ENCODE measurements around the gene ARFGEF2.
"Not testable (repeated sequence)": the region's sequence is repeated elsewhere in the genome, so short reads cannot be mapped to it uniquely, and the experiment has no call there.

Gene ARFGEF2

DNA sequence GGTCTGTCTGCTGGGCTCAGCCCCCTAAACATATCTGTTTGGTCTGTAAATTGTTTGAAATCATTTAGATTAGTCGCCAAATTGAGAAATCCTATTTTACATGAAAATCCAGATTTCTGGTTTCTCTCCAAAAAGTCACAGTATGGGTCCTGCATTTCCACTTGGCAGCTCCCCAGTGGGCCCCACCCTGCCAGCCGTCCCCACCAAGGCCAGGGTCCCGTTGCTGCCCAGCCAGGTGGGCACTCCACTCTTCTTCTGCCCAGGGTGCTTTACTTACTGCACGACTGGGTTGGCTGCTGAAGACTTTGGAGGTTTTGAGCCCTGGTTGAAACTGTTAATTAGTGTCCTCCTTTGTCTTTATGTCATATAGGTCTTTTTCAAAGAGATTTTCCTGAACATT is 50.4 kb downstream of the ARFGEF2 start:
- peaks cover 74% of the 10 kb centered on the region for H3K36me3 Mint-ChIP-seq (ENCODE audit: low read depth)

DNA sequence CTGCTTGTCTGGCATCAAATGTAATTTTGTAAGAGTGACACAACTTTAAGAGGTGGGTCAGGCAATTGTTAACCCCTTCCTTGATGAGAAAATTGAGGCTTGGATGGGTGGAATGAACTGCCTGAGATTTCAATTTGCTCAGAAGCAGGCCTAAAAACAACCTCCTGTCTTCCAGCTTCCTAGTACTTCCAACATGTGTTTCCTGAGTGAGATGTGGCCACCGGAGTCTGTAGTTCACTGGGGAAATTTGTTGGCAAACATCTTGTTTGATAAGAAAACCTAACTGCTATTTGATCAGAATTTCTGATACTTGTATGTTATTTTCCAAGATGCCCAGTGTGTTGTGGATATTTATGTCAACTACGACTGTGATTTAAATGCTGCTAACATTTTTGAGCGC is 51.3 kb downstream of the ARFGEF2 start:
- Mint-ChIP-seq H3K4me3 (no peak overlapping the region), H3K9me3 (no peaks in the 10 kb centered on the region), H3K4me1 (ENCODE audit: low read depth) (no peaks in the 10 kb centered on the region), H3K27ac (no peak overlapping the region), H3K36me3 (ENCODE audit: low read depth) (peaks cover 75% of the 10 kb centered on the region), H3K27me3 (no peaks in the 10 kb centered on the region)

More for the DNA sequence above, 50.4 kb downstream of the ARFGEF2 start:
- Mint-ChIP-seq H3K4me3 (no peak overlapping the region), H3K27me3 (no peaks in the 10 kb centered on the region), H3K9me3 (no peaks in the 10 kb centered on the region), H3K27ac (no peak overlapping the region), H3K4me1 (ENCODE audit: low read depth) (no peaks in the 10 kb centered on the region)

DNA sequence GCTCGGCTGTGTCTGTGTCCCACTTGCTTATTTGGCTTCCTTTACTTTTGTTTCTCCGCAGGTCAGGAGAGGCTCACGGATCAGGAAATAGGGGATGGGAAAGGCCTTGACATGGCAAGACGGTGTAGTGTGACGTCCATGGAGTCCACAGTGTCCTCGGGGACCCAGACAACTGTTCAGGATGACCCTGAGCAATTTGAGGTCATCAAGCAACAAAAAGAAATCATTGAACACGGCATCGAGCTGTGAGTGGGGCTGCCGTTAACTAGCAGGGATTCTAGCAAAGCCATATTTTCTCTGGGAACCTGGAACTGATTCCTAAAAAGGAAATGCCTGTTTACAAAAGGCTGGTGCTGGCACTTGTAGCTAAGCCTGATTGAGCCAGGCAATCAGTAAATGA is 54.4 kb downstream of the ARFGEF2 start:
- Mint-ChIP-seq H3K27ac (no peak overlapping the region), H3K36me3 (ENCODE audit: low read depth) (peaks cover 81% of the 10 kb centered on the region), H3K27me3 (no peaks in the 10 kb centered on the region), H3K9me3 (no peaks in the 10 kb centered on the region), H3K4me3 (no peak overlapping the region), H3K4me1 (ENCODE audit: low read depth) (no peaks in the 10 kb centered on the region)

DNA sequence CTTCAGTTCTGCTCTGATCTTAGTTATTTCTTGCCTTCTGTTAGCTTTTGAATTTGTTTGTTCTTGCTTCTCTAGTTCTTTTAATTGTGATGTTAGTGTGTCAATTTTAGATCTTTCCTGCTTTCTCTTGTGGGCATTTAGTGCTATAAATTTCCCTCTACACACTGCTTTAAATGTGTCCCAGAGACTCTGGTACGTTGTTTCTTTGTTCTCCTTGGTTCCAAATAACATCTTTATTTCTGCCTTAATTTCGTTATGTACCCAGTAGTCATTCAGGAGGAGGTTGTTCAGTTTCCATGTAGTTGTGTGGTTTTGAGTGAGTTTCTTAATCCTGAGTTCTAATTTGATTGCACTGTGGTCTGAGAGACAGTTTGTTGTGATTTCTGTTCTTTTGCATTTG is 58.5 kb downstream of the ARFGEF2 start:
- not testable (repeated sequence) for H3K9me3 Mint-ChIP-seq; H3K27me3 Mint-ChIP-seq; H3K4me1 Mint-ChIP-seq (ENCODE audit: low read depth); H3K4me3 Mint-ChIP-seq; H3K27ac Mint-ChIP-seq
- peaks cover 81% of the 10 kb centered on the region for H3K36me3 Mint-ChIP-seq (ENCODE audit: low read depth)

DNA sequence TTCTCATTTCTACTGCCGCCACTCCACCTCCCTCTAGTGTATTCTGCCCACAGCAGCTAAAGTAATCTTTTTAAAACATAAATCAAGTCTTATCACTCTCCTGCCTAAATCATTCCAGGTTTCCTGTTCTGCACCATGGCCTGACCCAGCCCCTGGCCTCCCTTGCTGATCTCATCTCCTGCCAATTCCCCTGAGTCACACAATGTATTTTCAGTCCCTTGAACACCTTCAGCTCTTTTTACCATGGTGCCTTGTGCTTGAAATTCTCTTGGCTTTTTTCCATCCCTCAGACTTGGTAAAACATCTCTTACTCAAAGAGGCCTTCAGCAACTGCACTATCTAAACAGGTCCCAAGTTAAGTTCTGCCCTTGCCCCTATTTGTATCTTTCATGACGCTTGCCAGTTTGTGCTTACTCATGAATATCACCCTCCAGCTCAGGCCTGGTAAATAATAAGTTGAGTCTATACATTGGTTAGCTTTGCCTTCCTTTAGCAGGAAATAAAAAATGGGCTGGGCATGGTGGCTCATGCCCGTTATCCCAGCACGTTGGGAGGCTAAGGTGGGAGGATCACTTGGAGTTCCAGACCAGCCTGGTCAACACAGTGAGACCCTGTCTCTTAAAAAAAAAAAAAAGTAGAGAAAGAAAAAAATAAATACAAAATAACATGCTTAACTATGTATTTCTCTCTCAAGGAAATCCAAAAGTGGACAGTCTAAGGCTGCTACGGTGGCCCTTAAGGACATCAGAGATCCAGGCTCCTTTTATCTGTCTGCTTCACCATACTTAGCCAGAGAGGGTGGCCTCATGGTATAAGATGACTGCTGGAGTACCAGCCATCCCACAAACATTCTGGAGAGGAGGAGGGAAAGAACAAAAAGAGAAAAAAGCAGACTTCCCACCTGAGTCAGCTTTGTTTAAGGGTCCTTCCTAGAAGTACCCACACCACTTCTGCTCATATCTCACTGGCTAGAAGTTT is 62.2 kb downstream of the ARFGEF2 start:
- H3K27me3 Mint-ChIP-seq, result no peaks in the 10 kb centered on the region
- no peak overlapping the region for H3K4me3 Mint-ChIP-seq
- H3K27ac Mint-ChIP-seq, result no peak overlapping the region
- H3K36me3 Mint-ChIP-seq (ENCODE audit: low read depth), result peaks cover 77% of the 10 kb centered on the region
- H3K4me1 Mint-ChIP-seq (ENCODE audit: low read depth), result no peaks in the 10 kb centered on the region
- no peaks in the 10 kb centered on the region for H3K9me3 Mint-ChIP-seq

DNA sequence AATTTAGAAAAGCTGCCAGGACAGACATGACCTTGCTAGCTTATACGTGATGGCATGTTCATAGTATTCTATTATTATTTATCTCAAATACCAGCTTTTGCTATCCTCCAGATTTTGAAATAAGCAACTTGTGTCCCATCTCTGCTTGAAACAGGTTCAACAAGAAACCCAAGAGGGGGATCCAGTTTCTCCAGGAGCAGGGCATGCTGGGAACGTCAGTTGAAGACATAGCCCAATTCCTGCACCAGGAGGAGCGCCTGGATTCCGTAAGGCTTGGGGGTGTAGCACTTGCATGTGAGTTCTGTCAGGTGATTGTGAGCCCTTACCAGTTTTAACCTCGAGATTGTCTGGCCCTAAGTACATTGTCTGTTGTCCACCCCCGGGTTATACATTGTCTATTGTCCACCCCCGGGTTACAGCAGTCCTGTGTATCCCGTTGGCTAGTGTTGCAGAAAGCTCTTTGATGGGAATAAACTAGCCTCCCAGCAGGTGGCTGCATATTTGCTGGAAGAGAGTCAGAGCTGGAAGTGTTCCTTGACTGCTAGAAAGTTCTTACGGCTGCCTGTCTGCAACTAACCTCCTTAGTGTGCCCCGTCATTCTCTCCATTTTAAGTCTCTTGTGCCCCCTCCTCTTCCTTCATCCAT is 63.2 kb downstream of the ARFGEF2 start:
- Mint-ChIP-seq H3K27me3 (no peaks in the 10 kb centered on the region), H3K4me3 (no peak overlapping the region), H3K4me1 (ENCODE audit: low read depth) (no peaks in the 10 kb centered on the region), H3K9me3 (no peaks in the 10 kb centered on the region), H3K36me3 (ENCODE audit: low read depth) (peaks cover 80% of the 10 kb centered on the region), H3K27ac (no peak overlapping the region)

DNA sequence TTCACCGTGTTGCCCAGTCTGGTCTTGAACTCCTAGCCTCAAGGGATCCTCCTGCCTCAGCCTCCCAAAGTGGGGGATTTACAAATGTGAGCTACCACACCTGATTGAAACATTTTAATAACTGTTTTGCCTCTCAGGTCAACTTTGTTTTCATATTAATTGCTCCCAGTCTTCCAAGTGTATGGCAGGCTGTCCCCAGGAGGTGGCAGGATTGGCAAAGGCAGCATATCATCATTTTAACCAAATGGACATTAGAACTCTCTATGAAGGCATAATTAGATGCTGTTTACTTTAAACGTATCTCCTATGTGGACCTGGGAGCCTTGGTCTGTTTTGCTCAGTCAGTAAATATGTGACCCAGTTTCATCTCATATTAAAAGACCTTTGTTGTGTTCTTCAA is 65.4 kb downstream of the ARFGEF2 start:
- no peaks in the 10 kb centered on the region for H3K9me3 Mint-ChIP-seq
- H3K4me1 Mint-ChIP-seq (ENCODE audit: low read depth), result no peaks in the 10 kb centered on the region
- H3K36me3 Mint-ChIP-seq (ENCODE audit: low read depth), result peaks cover 78% of the 10 kb centered on the region
- no peak overlapping the region for H3K4me3 Mint-ChIP-seq
- no peaks in the 10 kb centered on the region for H3K27me3 Mint-ChIP-seq
- no peak overlapping the region for H3K27ac Mint-ChIP-seq

DNA sequence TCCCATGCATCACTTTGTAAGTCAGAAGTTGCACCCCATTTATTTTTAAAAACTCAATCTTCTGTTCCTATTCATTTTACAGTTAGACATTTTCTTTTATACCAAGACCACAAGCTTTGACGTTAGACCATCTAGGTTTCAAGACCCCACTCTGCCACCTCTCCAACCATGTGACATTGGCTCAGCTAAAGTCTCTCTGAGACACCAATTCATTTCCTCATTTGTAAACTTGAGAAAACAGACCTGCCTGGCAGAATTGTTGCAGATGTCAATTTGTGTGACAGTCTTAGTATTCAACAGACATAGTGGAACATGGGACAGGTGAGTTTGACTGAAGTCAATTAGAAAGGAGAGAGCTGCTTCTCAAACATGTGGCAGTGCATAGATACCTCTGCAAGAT is 69.0 kb downstream of the ARFGEF2 start:
- Mint-ChIP-seq H3K4me3 (no peak overlapping the region), H3K36me3 (ENCODE audit: low read depth) (peaks cover 82% of the 10 kb centered on the region), H3K9me3 (no peaks in the 10 kb centered on the region), H3K4me1 (ENCODE audit: low read depth) (no peaks in the 10 kb centered on the region), H3K27me3 (no peaks in the 10 kb centered on the region), H3K27ac (no peak overlapping the region)

DNA sequence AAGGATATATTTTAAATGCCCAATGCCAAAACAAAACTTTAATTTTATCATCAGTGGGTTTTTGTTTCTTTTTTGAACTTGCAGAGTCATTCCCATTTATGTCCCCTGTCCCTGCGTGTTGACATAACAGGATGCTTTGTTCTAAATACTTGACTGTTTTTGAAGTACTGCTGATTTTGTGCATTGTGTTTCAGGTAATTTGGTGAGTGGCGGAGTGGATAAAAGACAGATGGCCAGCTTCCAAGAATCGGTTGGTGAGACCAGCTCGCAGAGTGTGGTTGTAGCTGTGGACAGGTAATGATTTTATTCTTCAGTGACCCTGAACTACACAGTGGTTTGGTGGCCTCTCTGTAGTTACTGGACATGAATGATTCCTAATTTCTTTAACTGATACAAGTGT is 74.1 kb downstream of the ARFGEF2 start:
- Mint-ChIP-seq H3K27ac (peak overlapping the region; percentile 22), H3K4me1 (ENCODE audit: low read depth) (no peaks in the 10 kb centered on the region), H3K9me3 (no peaks in the 10 kb centered on the region), H3K4me3 (no peak overlapping the region), H3K27me3 (no peaks in the 10 kb centered on the region), H3K36me3 (ENCODE audit: low read depth) (peaks cover 78% of the 10 kb centered on the region)

DNA sequence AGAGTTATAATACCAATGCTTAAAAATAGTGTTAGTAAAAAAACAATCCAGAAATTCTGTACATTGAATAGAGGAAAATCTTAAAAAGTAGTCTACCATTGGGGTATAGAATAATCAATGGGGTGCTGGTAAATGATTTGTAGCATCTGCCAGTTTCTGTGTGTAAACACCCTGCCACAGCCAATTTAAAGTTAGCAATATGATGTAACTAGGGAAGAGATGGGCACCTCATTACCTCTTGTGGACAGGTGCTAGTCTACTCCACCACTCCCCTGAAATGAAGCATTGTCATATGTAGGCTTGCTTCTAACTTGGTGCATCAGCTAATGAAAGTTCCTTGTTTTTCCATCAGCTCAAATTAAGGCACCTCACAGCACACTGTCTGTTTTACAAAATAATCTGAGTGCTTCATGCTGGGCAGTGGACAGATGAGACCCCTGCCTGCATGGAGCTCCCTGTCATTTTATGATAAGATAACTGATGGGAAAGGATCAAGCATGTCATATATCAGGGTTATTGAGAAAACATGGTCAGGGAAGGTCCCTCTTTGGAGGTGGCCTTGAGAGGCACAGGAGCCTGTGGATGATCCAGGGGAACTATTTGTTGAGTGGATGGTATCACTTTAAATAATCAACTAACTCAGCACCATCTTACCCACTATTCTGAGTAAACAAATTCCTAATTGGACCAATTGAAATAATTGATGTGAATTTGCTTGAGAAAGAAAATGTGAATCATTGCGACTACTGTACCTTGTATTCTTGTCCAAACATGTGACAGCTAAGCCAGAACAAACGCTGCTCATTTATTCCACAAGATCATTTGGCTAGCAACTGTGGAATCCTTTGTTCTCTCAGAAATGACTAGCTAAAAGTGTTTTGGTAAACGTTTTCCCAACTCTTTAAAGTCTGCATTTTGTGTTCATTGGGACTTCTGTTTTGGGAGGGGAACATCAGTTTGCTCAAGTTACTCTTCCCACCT is 78.7 kb downstream of the ARFGEF2 start:
- no peaks in the 10 kb centered on the region for H3K4me1 Mint-ChIP-seq (ENCODE audit: low read depth)
- H3K4me3 Mint-ChIP-seq, result no peak overlapping the region
- H3K36me3 Mint-ChIP-seq (ENCODE audit: low read depth), result peaks cover 52% of the 10 kb centered on the region
- no peak overlapping the region for H3K27ac Mint-ChIP-seq
- H3K9me3 Mint-ChIP-seq, result no peaks in the 10 kb centered on the region
- H3K27me3 Mint-ChIP-seq, result no peaks in the 10 kb centered on the region

DNA sequence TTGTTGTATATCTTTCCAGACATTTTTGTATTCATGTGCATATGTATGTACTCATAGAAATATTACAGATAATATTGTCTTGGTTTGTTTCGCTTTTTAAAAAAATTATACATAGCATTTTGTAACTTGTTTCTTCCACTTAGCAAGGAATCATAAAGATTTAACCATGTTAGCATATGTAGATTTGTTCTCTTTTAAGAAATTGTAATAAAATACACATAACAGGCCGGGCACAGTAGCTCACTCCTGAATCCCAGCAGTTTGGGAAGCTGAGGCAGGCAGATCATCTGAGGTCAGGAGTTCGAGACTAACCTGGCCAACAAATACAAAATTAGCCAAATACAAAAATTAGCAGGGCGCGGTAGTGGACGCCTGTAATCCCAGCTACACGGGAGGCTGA is 80.2 kb downstream of the ARFGEF2 start:
- H3K4me1 Mint-ChIP-seq (ENCODE audit: low read depth), result no peaks in the 10 kb centered on the region
- no peaks in the 10 kb centered on the region for H3K9me3 Mint-ChIP-seq
- H3K27me3 Mint-ChIP-seq, result no peaks in the 10 kb centered on the region
- no peak overlapping the region for H3K4me3 Mint-ChIP-seq
- H3K27ac Mint-ChIP-seq, result no peak overlapping the region
- H3K36me3 Mint-ChIP-seq (ENCODE audit: low read depth), result peaks cover 52% of the 10 kb centered on the region

DNA sequence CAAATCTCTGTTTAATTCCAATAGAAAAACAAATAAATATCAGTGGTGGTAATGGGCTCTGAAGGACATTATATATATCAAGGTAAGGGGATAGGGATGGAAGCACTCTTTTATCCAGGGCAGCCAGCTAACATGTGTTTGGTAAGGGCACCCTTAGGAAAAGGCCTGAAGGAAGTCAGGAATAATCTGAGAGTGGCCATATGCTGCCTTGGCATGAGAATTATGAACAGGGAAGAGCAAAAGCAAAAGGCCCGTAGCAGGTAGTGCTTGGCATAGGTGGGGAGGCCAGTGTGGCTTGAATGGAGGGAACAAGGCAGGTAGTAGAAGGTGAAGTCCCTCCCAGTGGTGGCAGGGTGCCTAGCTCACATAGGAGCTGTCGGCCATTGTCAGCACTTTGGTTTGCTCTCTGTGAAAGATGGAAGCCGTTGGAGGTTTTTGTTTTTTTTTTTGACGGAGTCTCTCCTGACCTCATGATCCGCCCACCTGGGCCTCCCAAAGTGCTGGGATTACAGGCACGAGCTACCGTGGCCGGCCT is 85.0 kb downstream of the ARFGEF2 start:
- H3K36me3 Mint-ChIP-seq (ENCODE audit: low read depth), result peaks cover 44% of the 10 kb centered on the region
- no peaks in the 10 kb centered on the region for H3K9me3 Mint-ChIP-seq
- no peaks in the 10 kb centered on the region for H3K27me3 Mint-ChIP-seq
- H3K4me1 Mint-ChIP-seq (ENCODE audit: low read depth), result no peaks in the 10 kb centered on the region
- H3K27ac Mint-ChIP-seq, result no peak overlapping the region
- H3K4me3 Mint-ChIP-seq, result no peak overlapping the region

DNA sequence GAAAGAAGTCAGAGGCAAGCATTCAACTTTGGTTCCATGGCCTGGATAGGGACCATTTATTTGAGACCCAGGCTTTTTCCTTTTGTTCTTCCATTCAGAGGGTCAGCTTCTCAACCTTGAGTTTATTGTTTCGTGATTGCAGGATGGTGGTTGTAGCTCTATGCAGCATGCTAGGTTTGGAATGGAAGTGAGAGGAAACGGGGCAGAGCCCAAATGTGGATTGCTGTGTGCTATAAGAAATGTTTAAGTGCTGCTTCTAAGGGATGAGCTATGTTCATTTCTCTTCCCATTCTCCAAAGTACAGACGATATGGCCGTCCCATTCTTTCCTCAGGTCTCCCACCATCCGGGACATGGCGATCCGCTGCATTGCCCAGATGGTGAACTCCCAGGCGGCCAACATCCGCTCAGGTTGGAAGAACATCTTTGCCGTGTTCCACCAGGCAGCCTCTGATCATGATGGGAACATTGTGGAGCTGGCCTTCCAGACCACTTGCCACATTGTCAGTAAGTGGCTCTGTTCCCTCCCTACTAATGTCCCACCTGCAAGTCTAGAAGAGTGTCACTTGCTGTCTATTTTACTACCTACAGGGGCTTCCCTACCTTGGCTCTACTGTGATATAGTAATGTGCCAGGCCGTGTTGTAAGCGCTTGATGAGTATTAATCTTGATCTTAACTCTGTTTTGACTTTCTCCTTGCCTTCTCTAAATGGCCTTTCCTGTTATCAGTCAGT is 88.6 kb downstream of the ARFGEF2 start:
- no peak overlapping the region for H3K4me3 Mint-ChIP-seq
- no peak overlapping the region for H3K27ac Mint-ChIP-seq
- peaks cover 59% of the 10 kb centered on the region for H3K36me3 Mint-ChIP-seq (ENCODE audit: low read depth)
- H3K4me1 Mint-ChIP-seq (ENCODE audit: low read depth), result no peaks in the 10 kb centered on the region
- H3K9me3 Mint-ChIP-seq, result no peaks in the 10 kb centered on the region
- H3K27me3 Mint-ChIP-seq, result no peaks in the 10 kb centered on the region

DNA sequence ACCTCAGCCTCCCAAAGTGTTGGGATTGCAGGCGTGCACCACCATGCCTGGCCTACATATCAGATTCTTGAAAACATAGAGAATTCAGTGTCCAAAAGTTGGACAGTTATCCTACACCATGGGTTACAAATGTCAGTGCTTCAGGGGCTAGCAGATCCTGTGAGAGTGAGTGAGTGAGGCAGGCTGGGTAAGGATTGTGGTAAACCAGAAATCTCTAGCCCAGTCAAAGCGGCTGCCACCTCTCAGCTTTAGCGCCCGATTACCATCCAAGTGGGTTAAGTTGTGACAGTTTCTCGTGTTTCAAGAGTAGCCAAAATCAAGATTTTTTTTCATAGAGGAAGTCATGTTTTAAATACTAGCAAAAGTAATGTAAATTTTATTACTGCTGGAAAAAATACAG is 102.7 kb downstream of the ARFGEF2 start:
- H3K9me3 Mint-ChIP-seq, result no peaks in the 10 kb centered on the region
- H3K27ac Mint-ChIP-seq, result no peak overlapping the region
- no peaks in the 10 kb centered on the region for H3K27me3 Mint-ChIP-seq
- no peak overlapping the region for H3K4me3 Mint-ChIP-seq
- peaks cover 48% of the 10 kb centered on the region for H3K36me3 Mint-ChIP-seq (ENCODE audit: low read depth)
- no peaks in the 10 kb centered on the region for H3K4me1 Mint-ChIP-seq (ENCODE audit: low read depth)
